B cell (primary cell): ENCODE measurements around the gene PASD1. TPM values are rescaled to one million over a fixed set of nuclear protein-coding genes. Genes with fewer than 3 reads are reported as not detected.

Source experiments
- ATAC-seq: fragments of 200-7000 bp; cut with Tn5 transposase; one replicate; pipeline ENCODE4 v1.10.0; 2021; ENCODE audit warnings: low read depth, mild to moderate bottlenecking, moderate number of reproducible peaks, moderate library complexity
- CTCF ChIA-PET: fragments of 350-600 bp; sonication (Branson Sonifier 250); formaldehyde crosslinking; loops from one replicate; lab custom pipeline; 2021; ENCODE audit warnings: antibody characterized with exemption, inconsistent platforms; lab: Charles Lee
- POLR2A ChIA-PET: fragments of 350-600 bp; sonication (Branson Sonifier 250); formaldehyde crosslinking; loops from one replicate; lab custom pipeline; 2021; ENCODE audit warnings: antibody characterized with exemption; lab: Charles Lee
- DNase-seq: peaks from one replicate; pipeline ENCODE4 v3.0.0; 2013
- H2AFZ ChIP-seq: 2 replicates; pipeline ENCODE4 v1.6.1; 2012; ENCODE audit warnings: mild to moderate bottlenecking, low read depth, low read length; ENCODE audit not compliant: insufficient read depth, poor library complexity, severe bottlenecking
- H3K27ac ChIP-seq, 2 donors: 1 replicate in 1 of 2; 2 replicates in 1 of 2; pipeline ENCODE4 v1.5.1; 2012 to 2013; ENCODE audit warnings: low read length in 2 of 2, mild to moderate bottlenecking in 2 of 2, moderate library complexity in 1 of 2
- H3K27me3 ChIP-seq, 4 experiments: fragments of 200-600 bp in 1 of 4; sonication (generic) in 1 of 4; replicated peaks in 1 of 4; 1 replicate in 2 of 4; 2 replicates in 2 of 4; pipeline versions ENCODE4 v1.6.1 to v1.7.0; 2013 to 2016; ENCODE audit warnings: low read length in 3 of 4, mild to moderate bottlenecking in 2 of 4, mixed read lengths in 1 of 4, moderate library complexity in 1 of 4; ENCODE audit not compliant: insufficient read depth in 4 of 4, control insufficient read depth in 3 of 4; ENCODE audit errors: control extremely low read depth in 1 of 4
- H3K36me3 ChIP-seq, 2 experiments: replicated peaks in 1 of 2; 1 replicate in 1 of 2; 2 replicates in 1 of 2; pipeline versions ENCODE4 v1.6.1 to v1.7.1; 2013; ENCODE audit warnings: low read length in 1 of 2; ENCODE audit not compliant: insufficient read depth in 2 of 2, control insufficient read depth in 1 of 2; ENCODE audit errors: control extremely low read depth in 1 of 2, extremely low read depth in 1 of 2
- H3K4me1 ChIP-seq, 2 donors: fragments of 200-600 bp in 1 of 2; sonication (generic) in 1 of 2; 1 replicate in 1 of 2; 2 replicates in 1 of 2; pipeline versions ENCODE4 v1.5.1 to v1.6.1; 2013 to 2017; ENCODE audit warnings: low read length in 2 of 2; ENCODE audit not compliant: control insufficient read depth in 2 of 2, insufficient read depth in 2 of 2
- H3K4me2 ChIP-seq: replicated peaks from 2 replicates; pipeline ENCODE3; 2012; ENCODE audit warnings: mild to moderate bottlenecking, low read depth, low read length; ENCODE audit not compliant: poor library complexity, severe bottlenecking
- H3K4me3 ChIP-seq, 5 experiments: fragments of 200-600 bp in 1 of 5; sonication (generic) in 1 of 5; 1 replicate in 3 of 5; 2 replicates in 2 of 5; pipeline versions ENCODE4 v1.5.1 to v1.7.0; 2011 to 2016; ENCODE audit warnings: low read length in 4 of 5, mild to moderate bottlenecking in 4 of 5, low read depth in 2 of 5, control low read depth in 1 of 5, moderate library complexity in 1 of 5; ENCODE audit not compliant: insufficient read depth in 1 of 5; ENCODE audit errors: control extremely low read depth in 1 of 5, extremely low read depth in 1 of 5
- H3K79me2 ChIP-seq: fragments of 200-600 bp; sonication (generic); one replicate; pipeline ENCODE4 v1.6.0; 2016; ENCODE audit warnings: low read length; ENCODE audit not compliant: control insufficient read depth, insufficient read depth
- H3K9ac ChIP-seq: fragments of 200-600 bp; sonication (generic); 2 replicates; pipeline ENCODE4 v1.6.1; 2017; ENCODE audit warnings: mild to moderate bottlenecking, low read length, moderate library complexity
- H3K9me3 ChIP-seq, 3 donors: one replicate each; pipeline versions ENCODE4 v1.6.1 to v1.7.1; 2013; ENCODE audit warnings: low read length in 2 of 3; ENCODE audit not compliant: control insufficient read depth in 2 of 3, insufficient read depth in 1 of 3; ENCODE audit errors: control extremely low read depth in 1 of 3
- H4K20me1 ChIP-seq: 2 replicates; pipeline ENCODE4 v1.6.0; 2012; ENCODE audit warnings: mild to moderate bottlenecking, low read length; ENCODE audit not compliant: insufficient read depth, control insufficient read depth, poor library complexity, severe bottlenecking
- H3K27ac Mint-ChIP-seq: one replicate; pipeline ENCODE4 v1.8.0; 2021; ENCODE audit warnings: mixed read lengths
- H3K27me3 Mint-ChIP-seq: one replicate; pipeline ENCODE4 v1.8.0; 2021; ENCODE audit warnings: mixed read lengths
- H3K4me1 Mint-ChIP-seq: one replicate; pipeline ENCODE4 v1.8.0; 2021; ENCODE audit warnings: mixed read lengths
- H3K4me3 Mint-ChIP-seq: one replicate; pipeline ENCODE4 v1.8.0; 2021; ENCODE audit warnings: mixed read lengths
- H3K9me3 Mint-ChIP-seq: one replicate; pipeline ENCODE4 v1.8.0; 2022; ENCODE audit warnings: mixed read lengths; ENCODE audit not compliant: insufficient read depth
- CTCF ChIP-seq: fragments of 200-600 bp; IDR thresholded peaks from one replicate; pipeline ENCODE4 v1.8.0; 2022; ENCODE audit warnings: antibody characterized with exemption, mild to moderate bottlenecking
- EZH2 ChIP-seq: IDR thresholded peaks from 2 replicates; pipeline ENCODE4 v1.6.1; 2012; ENCODE audit warnings: borderline replicate concordance, low read depth, mild to moderate bottlenecking, moderate library complexity, low read length; ENCODE audit not compliant: insufficient read depth, poor library complexity, severe bottlenecking
- WGBS: methylation state at CpG from one replicate; pipeline ENCODE4 v1.1.5; 2013; ENCODE audit warnings: missing lambda C conversion rate; ENCODE audit not compliant: insufficient coverage; 5-methylcytosine and 5-hydroxymethylcytosine counted together
- intact Hi-C: fragments of 100-400 bp; cut with micrococcal nuclease; formaldehyde crosslinking; loops from one replicate; pipeline ENCODE4 v1.10.0; 2022
- polyA minus RNA-seq: library from RNA; depleted of rRNA, polyadenylated mRNA; stranded (reverse); fragments of >200 nt; gene quantifications from 2 replicates; pipeline ENCODE4 v1.2.3, GENCODE V29; 2012
- polyA plus RNA-seq: library from polyadenylated mRNA; depleted of rRNA; stranded (reverse); fragments of >200 nt; gene quantifications from 2 replicates; pipeline ENCODE4 v1.2.3, GENCODE V29; 2012
- total RNA-seq, 2 donors: library from RNA; stranded (reverse); fragments of 120-200 nt in 1 of 2; gene quantifications; 1 replicate in 1 of 2; 2 replicates in 1 of 2; pipeline versions ENCODE4 v1.2.3 to v1.2.4, GENCODE V29; 2013 to 2022

PASD1 gene
- not detected in 2 replicates for total RNA-seq
- total RNA-seq (2013): not detected
- polyA plus RNA-seq: not detected in 2 replicates
- polyA minus RNA-seq: not detected in 2 replicates

- no peak within 1 kb of the TSS for H3K4me3 Mint-ChIP-seq
- POLR2A ChIA-PET: no interaction called here
Measured at GRCh38 chrX:151563449-151563848, at the start of gene PASD1. TSS of gene PASD1 (plus strand) at chrX:151563675. CDS start at chrX:151601554, 37,879 bp downstream.

GRCh38 chrX:151515237-151515636 lies 48.2 kb upstream of the PASD1 start:
- Histone ChIP-seq H3K9me3 (no peaks in the 10 kb centered on the region), H3K4me1 (no peaks in the 10 kb centered on the region), H2AFZ (no peak overlapping the region), H4K20me1 (no peaks in the 10 kb centered on the region), H3K27ac (no peak overlapping the region), H3K27me3 (no peaks in the 10 kb centered on the region), H3K4me3 (no peak overlapping the region), H3K4me2 (no peak overlapping the region), H3K9ac (no peak overlapping the region), H3K79me2 (no peaks in the 10 kb centered on the region), H3K36me3 (no peaks in the 10 kb centered on the region)
- H3K4me3 Mint-ChIP-seq: no peak overlapping the region
- H3K9me3 Mint-ChIP-seq: no peaks in the 10 kb centered on the region
- CTCF ChIA-PET: no interaction called here
- intact Hi-C loops: no loop called here
- WGBS: no CpG with 5 or more reads among the region's 2 CpGs
- DNase-seq (no peak), ATAC-seq (no peak)
- TF ChIP-seq CTCF: no peak
- no peak for TF ChIP-seq EZH2
- POLR2A ChIA-PET: no interaction called here
- H3K27ac Mint-ChIP-seq: no peak overlapping the region
- no peaks in the 10 kb centered on the region for H3K4me1 Mint-ChIP-seq
- H3K27me3 Mint-ChIP-seq: no peaks in the 10 kb centered on the region

More at GRCh38 chrX:151563449-151563848, at the start of gene PASD1:
- DNase-seq: no peak
- Histone ChIP-seq H3K9me3 (no peaks in the 10 kb centered on the region), H3K79me2 (no peaks in the 10 kb centered on the region), H2AFZ (no peak within 1 kb of the TSS), H4K20me1 (no peaks in the 10 kb centered on the region), H3K4me2 (no peak within 1 kb of the TSS), H3K27ac (no peak within 1 kb of the TSS), H3K4me1 (no peaks in the 10 kb centered on the region), H3K36me3 (no peaks in the 10 kb centered on the region), H3K4me3 (no peak within 1 kb of the TSS), H3K9ac (no peak within 1 kb of the TSS), H3K27me3 (no peaks in the 10 kb centered on the region)
- no peaks in the 10 kb centered on the region for H3K27me3 Mint-ChIP-seq
- 90% methylated on average over 3 of the region's 16 CpGs for WGBS
- CTCF ChIA-PET: no interaction called here
- TF ChIP-seq EZH2: no peak
- no peak for TF ChIP-seq CTCF
- H3K4me1 Mint-ChIP-seq: no peaks in the 10 kb centered on the region
- H3K27ac Mint-ChIP-seq: no peak within 1 kb of the TSS
- H3K9me3 Mint-ChIP-seq: no peaks in the 10 kb centered on the region
- ATAC-seq: no peak
- intact Hi-C loops: no loop called here
